Small intestine (tissue), 16 donors: ENCODE data around the gene PRAMEF14. TPM values are rescaled to one million over a fixed set of nuclear protein-coding genes. Genes with fewer than 3 reads are reported as not detected.
"Not testable (repeated sequence)": the region's sequence is repeated elsewhere in the genome, so short reads cannot be mapped to it uniquely, and the experiment has no call there.

Experiments
- DNase-seq, 2 donors: peaks; one replicate each; pipeline versions ENCODE4 v3.0.0 to v3.0.0-alpha.2; 2013
- FAIRE-seq: peaks from 2 replicates; lab custom pipeline; 2012; peaks lifted over from hg19 to GRCh38; lab: Jason Lieb, UNC
- H3K27ac ChIP-seq, 3 donors: one replicate each; pipeline ENCODE4 v1.5.1; 2013; ENCODE audit warnings: low read length in 2 of 3, mild to moderate bottlenecking in 2 of 3, control low read depth in 1 of 3, inconsistent platforms in 1 of 3, low read depth in 1 of 3, moderate library complexity in 1 of 3
- H3K27me3 ChIP-seq, 3 donors: one replicate each; pipeline ENCODE4 v1.6.1; 2013; ENCODE audit warnings: low read length in 3 of 3, inconsistent platforms in 1 of 3; ENCODE audit not compliant: control insufficient read depth in 3 of 3, insufficient read depth in 3 of 3
- H3K36me3 ChIP-seq, 3 donors: one replicate each; pipeline ENCODE4 v1.6.1; 2013; ENCODE audit warnings: low read length in 3 of 3, inconsistent platforms in 1 of 3, low read depth in 1 of 3, mild to moderate bottlenecking in 1 of 3, moderate library complexity in 1 of 3; ENCODE audit not compliant: control insufficient read depth in 3 of 3, insufficient read depth in 2 of 3
- H3K4me1 ChIP-seq, 3 donors: one replicate each; pipeline ENCODE4 v1.6.1; 2013; ENCODE audit warnings: low read length in 2 of 3, inconsistent platforms in 1 of 3, low read depth in 1 of 3, mild to moderate bottlenecking in 1 of 3, moderate library complexity in 1 of 3; ENCODE audit not compliant: control insufficient read depth in 3 of 3, insufficient read depth in 2 of 3
- H3K4me3 ChIP-seq, 3 donors: one replicate each; pipeline ENCODE4 v1.5.1; 2013; ENCODE audit warnings: low read length in 3 of 3, control low read depth in 1 of 3, inconsistent platforms in 1 of 3, low read depth in 1 of 3, mild to moderate bottlenecking in 1 of 3, moderate library complexity in 1 of 3
- H3K9me3 ChIP-seq, 2 donors: one replicate each; pipeline ENCODE4 v1.6.1; 2013; ENCODE audit warnings: low read depth in 1 of 2, low read length in 1 of 2; ENCODE audit not compliant: control insufficient read depth in 2 of 2, insufficient read depth in 1 of 2
- WGBS, 3 donors: extraction: QIAGEN DNeasy Blood & Tissue Kit; methylation state at CpG; one replicate each; pipeline ENCODE4 v1.1.7; 2013; 5-methylcytosine and 5-hydroxymethylcytosine counted together
- long read RNA-seq, 10 donors: transcript quantifications; one replicate each; lab custom pipeline, GENCODE V29; 2026
- polyA plus RNA-seq, 4 donors: library from polyadenylated mRNA; stranded (reverse) in 3 of 4; unstranded in 1 of 4; fragments of 200-250 nt in 3 of 4; fragments of 120-200 nt in 1 of 4; gene quantifications; one replicate each; pipeline versions ENCODE4 v1.2.1 to v1.2.3, GENCODE V29; 2013
- donor health status: healthy with polysubstance abuse.
- donor health status: control.
- donor health status: control.
- donor health status: Bipolar disorder and iron deficiency.
- donor health status: healthy.

Gene PRAMEF14
- not detected for polyA plus RNA-seq
- long read RNA-seq, donor 1: 0 reads
- long read RNA-seq, donor 2: 0 reads
- long read RNA-seq, donor 3: 0 reads
- long read RNA-seq, donor 4: 0 reads
- long read RNA-seq, donor 5: 0 reads
- long read RNA-seq, donor 6: 0 reads
- long read RNA-seq, donor 7: 0 reads
- long read RNA-seq, donor 8: 0 reads
- long read RNA-seq, donor 9: 0 reads
- long read RNA-seq, donor 10: 0 reads

- H3K27ac ChIP-seq, H3K27me3 ChIP-seq, H3K4me3 ChIP-seq, DNase-seq, H3K9me3 ChIP-seq, H3K36me3 ChIP-seq, H3K4me1 ChIP-seq, FAIRE-seq: not testable (repeated sequence)
- 59 to 67% (median 62%) methylated on average over 6 to 7 of the region's 7 CpGs for WGBS, 3 donors
Measured at GRCh38 chr1:13347034-13347433, at the start of gene PRAMEF14. Gene PRAMEF14 (minus strand): TSS chr1:13347134. CDS start chr1:13345314, 1,820 bp downstream.

GRCh38 chr1:13395311-13395710, 48.4 kb upstream of the PRAMEF14 start:
- H3K4me3 ChIP-seq, H3K36me3 ChIP-seq, FAIRE-seq, H3K27me3 ChIP-seq, H3K27ac ChIP-seq, DNase-seq, H3K9me3 ChIP-seq, H3K4me1 ChIP-seq: not testable (repeated sequence)
- 93 to 97% (median 94%) methylated on average over 19 to 22 of the region's 22 CpGs for WGBS, 3 donors

GRCh38 chr1:13394761-13395160, 47.8 kb upstream of the PRAMEF14 start:
- H3K4me3 ChIP-seq, FAIRE-seq: not testable (repeated sequence)
- 91 to 95% (median 94%) methylated on average over 22 to 32 of the region's 32 CpGs for WGBS, 3 donors

GRCh38 chr1:13393004-13393403, 46.1 kb upstream of the PRAMEF14 start:
- H3K9me3 ChIP-seq, H3K4me1 ChIP-seq, H3K36me3 ChIP-seq, H3K27me3 ChIP-seq, FAIRE-seq, DNase-seq, H3K4me3 ChIP-seq, H3K27ac ChIP-seq: not testable (repeated sequence)
- WGBS, 3 donors: 72 to 78% (median 73%) methylated on average over 7 of the region's 7 CpGs

More at GRCh38 chr1:13394761-13395160, 47.8 kb upstream of the PRAMEF14 start:
- not testable (repeated sequence) for H3K36me3 ChIP-seq, H3K27me3 ChIP-seq, H3K4me1 ChIP-seq, H3K27ac ChIP-seq, H3K9me3 ChIP-seq, DNase-seq

GRCh38 chr1:13389332-13389731, 42.4 kb upstream of the PRAMEF14 start, which contains the start of gene PRAMEF17:
Gene PRAMEF17 (plus strand): TSS chr1:13389632. CDS start chr1:13389658, 26 bp downstream.
- H3K9me3 ChIP-seq, DNase-seq, H3K27me3 ChIP-seq, H3K36me3 ChIP-seq, H3K27ac ChIP-seq, FAIRE-seq, H3K4me3 ChIP-seq, H3K4me1 ChIP-seq: not testable (repeated sequence)

GRCh38 chr1:13380380-13380779, 33.4 kb upstream of the PRAMEF14 start:
- not testable (repeated sequence) for H3K4me3 ChIP-seq, H3K36me3 ChIP-seq, FAIRE-seq, DNase-seq, H3K4me1 ChIP-seq, H3K27ac ChIP-seq, H3K27me3 ChIP-seq, H3K9me3 ChIP-seq
- 46 to 87% (median 70%) methylated on average over 3 of the region's 3 CpGs for WGBS, 3 donors

GRCh38 chr1:13378983-13379382, 32.0 kb upstream of the PRAMEF14 start:
- not testable (repeated sequence) for H3K36me3 ChIP-seq, DNase-seq, H3K27me3 ChIP-seq, H3K4me3 ChIP-seq, H3K9me3 ChIP-seq, FAIRE-seq, H3K27ac ChIP-seq, H3K4me1 ChIP-seq
- WGBS, 3 donors: 82 to 87% (median 85%) methylated on average over 3 of the region's 3 CpGs

- not testable (repeated sequence) for FAIRE-seq
- DNase-seq: peak in 1 of 2 donors; percentile 7
Measured at GRCh38 chr1:13368544-13368943, 21.6 kb upstream of the PRAMEF14 start.

GRCh38 chr1:13366536-13366935, 19.6 kb upstream of the PRAMEF14 start:
- DNase-seq, H3K4me3 ChIP-seq, H3K27me3 ChIP-seq, H3K9me3 ChIP-seq, H3K4me1 ChIP-seq, H3K27ac ChIP-seq, H3K36me3 ChIP-seq, FAIRE-seq: not testable (repeated sequence)
- WGBS, 3 donors: 87 to 93% (median 93%) methylated on average over 3 of the region's 3 CpGs

More at GRCh38 chr1:13368544-13368943, 21.6 kb upstream of the PRAMEF14 start:
- not testable (repeated sequence) for H3K4me1 ChIP-seq, H3K36me3 ChIP-seq, H3K9me3 ChIP-seq, H3K27ac ChIP-seq, H3K4me3 ChIP-seq, H3K27me3 ChIP-seq
- 57 to 81% (median 69%) methylated on average over 3 to 4 of the region's 4 CpGs for WGBS, 3 donors
